Caki2 (cell line): ENCODE measurements around the gene MAP7D2. TPM values are rescaled to one million over a fixed set of nuclear protein-coding genes. Genes with fewer than 3 reads are reported as not detected.
"Not testable (repeated sequence)": the region's sequence is repeated elsewhere in the genome, so short reads cannot be mapped to it uniquely, and the experiment has no call there.

Experiments used
- DNase-seq: peaks from one replicate; pipeline ENCODE4 v3.0.0-alpha.2; 2015; ENCODE audit warnings: low read depth
- in situ Hi-C: cut with HindIII; loops from 2 replicates; pipeline ENCODE4 v1.10.0; 2016; ENCODE audit warnings: low sequenced_read_pairs, low pct_unique_long_range_greater_than_20kb, mixed read lengths
- total RNA-seq: library from RNA; depleted of rRNA; stranded (reverse); fragments of >200 nt; shearing (Covaris generic); gene quantifications from 2 replicates; pipeline ENCODE4 v1.2.3, GENCODE V29; 2014; ENCODE audit warnings: low replicate concordance; rRNA removed

The MAP7D2 gene
- 0.03 and 1.6 TPM in 2 replicates for total RNA-seq

DNA sequence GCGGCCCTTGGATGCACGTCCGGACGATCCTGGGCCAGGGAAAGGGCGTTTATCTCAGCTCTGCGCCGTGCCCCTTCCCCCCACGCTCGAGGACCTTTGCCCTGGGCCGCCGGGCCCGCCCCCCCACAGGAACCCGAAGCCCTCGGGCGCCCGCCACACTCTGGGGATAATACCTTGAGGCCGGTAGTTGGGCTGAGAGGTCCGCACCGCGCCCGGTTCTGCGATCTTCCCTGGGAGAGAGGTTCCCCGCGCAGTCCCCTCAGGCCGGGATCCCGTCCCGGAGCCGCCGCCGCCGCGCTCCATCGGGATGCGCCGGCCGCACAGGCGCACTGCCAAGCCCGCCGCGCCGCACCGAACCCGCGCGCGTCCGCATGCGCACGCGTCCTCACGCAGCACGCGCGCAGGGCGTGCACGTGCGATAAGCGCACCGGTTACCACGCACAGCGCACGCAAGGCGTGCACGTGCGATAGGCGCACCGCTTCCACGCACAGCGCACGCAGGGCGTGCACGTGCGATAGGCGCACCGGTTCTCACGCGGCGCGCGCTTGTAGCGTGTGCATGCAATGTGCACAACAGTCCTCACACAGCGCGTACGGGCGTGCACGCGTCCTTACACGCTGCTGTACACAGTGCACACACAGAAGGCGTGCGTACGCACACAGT, at the start of gene MAP7D2:
MAP7D2 (minus strand) TSS at position 331 of the 664 bp plus-strand sequence; CDS start at position 303, 28 bp downstream.
- in situ Hi-C loops = no loop called here
- DNase-seq = no peak

DNA sequence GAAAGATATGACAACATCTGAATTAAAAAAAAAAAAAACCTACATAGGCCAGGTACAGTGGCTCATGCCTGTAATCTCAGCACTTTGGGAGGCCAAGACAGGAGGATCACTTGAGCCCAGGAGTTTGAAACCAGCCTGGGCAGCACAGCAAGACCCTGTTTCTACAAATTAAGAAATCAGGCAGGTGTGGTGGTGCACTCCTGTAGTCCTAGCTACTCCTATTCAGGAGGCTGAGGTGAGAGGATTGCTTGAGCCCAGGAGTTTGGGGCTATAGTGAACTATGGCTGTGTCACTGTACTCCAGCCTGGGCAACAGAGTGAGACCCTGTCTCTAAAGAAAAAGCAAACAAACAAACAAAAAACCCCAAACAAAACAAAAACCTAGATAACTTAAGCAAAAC, 45.8 kb upstream of the MAP7D2 start:
- DNase-seq, in situ Hi-C loops: not testable (repeated sequence)

DNA sequence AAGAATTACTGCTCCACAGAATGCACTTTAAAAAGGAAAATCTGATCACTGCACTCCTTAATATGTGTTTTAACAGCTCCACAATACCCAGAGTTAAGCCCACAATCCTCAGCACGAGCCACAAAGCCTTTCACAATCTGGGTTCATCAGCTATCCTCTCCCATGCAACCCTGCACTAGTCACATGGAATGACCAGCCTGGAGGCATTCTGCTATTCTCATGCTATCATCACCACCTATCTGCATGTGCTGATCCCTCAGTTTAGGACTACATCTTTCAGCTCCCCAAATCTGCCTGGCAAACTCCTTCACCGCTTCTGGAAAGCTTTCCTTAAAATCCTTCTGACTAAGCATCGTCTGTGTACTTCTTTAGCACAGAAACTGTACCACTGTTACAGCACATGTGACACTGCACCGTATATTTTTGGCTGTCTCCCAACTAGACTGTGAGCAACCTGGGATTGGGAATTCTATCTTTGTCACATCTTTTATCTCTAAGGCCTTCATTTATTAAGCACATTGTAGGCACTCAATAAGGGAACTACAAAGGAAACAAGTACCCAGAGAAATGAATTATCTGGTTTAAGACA, 43.2 kb upstream of the MAP7D2 start:
- in situ Hi-C loops = no loop called here
- no peak for DNase-seq

DNA sequence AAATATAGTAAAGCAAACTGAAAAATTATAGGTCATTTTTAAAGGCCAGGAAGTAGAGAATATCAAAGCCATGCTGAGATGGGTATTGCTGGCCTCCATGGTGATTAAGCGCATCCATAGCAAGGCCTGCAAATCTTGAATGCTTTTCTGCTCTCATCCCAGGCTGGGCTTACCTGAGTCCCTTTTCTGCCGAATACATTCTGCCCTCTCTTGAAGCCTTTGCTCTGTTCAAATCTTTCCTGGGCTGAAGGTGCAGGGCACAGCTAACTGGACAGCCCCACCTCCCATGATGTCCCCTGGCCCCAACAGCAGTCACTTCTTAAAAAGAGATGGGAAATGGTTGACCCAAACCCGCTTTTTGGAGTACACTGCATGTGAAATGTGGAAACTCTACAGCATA, 35.0 kb upstream of the MAP7D2 start:
- in situ Hi-C loops = no loop called here

DNA sequence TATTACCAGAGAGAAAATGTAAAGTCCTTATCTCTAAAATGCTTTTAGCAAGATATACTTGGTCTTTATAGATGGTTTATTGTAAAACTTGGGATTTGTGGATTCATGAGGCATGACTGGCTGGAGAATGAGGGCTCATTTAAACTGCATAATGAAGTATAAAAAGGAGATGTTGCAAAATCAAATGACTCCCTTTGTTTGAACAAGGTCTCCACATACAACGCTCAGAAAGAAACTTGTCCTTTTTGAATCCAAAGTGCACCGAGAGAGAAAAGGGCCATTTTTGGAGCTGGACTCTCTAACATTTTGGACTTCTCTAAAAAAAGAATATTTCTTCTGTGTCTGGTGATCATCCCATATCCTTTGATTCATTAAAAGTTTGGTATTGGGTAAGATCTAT, 32.6 kb upstream of the MAP7D2 start:
- in situ Hi-C loops = no loop called here
- no peak for DNase-seq

More for the DNA sequence above, 35.0 kb upstream of the MAP7D2 start:
- no peak for DNase-seq

DNA sequence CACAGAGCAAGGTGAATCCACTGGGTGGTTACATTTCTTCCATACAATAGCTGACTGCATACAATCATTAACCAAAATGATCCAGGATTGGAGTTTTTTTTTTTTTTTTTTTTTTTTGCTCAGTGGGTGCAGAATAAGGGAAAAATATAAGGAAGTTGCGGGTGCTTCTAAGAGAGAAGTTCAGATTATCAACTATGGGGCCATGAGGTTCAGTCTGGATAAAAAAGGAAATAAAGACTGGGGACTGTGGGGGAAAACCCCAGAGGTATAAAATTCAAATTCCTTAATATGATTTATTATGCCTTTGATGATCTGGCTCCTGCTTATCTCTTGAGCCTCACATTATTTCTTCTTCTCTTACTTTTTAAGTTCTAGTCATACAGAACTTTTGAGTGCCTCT, 30.9 kb upstream of the MAP7D2 start:
- in situ Hi-C loops = no loop called here
- DNase-seq = peak; percentile 15

DNA sequence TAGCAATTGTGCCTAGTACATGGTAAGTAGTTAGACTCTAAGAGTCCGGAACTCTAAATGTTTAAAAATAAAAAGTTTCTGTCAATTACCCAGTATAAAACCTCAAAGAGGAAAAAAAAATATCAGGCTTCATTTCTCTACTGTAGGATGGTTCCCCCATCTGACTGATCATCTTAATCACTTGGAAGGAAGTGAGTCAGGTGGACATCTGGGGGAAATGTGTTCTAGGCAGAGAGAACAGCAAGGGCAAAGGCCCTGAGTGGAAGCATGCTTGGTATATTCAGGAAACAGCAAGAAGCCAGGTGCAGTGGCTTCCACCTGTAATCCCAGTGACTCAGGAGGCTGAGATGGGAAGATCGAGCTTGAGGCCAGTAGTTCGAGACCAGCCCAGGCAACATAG, 27.8 kb upstream of the MAP7D2 start:
- in situ Hi-C loops = no loop called here
- no peak for DNase-seq

DNA sequence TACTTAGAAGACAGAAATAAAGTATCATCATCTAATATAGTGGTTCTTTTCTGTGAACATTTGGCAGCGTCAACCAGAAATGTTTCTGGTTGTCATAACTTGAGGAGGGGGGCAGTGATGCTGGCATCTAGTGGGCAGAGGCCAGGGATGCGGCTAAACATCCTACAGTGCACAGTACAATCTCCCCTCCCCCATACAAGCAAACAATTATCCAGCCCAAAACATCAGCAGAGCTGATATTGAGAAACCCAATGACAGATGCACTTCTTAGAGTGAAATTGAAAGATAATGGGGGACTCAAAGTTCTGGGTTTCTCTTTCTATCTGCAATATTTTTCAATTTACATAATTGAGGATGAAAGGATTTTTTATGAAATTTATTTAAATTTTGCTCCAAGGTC, 26.9 kb upstream of the MAP7D2 start:
- in situ Hi-C loops = no loop called here
- DNase-seq = no peak

DNA sequence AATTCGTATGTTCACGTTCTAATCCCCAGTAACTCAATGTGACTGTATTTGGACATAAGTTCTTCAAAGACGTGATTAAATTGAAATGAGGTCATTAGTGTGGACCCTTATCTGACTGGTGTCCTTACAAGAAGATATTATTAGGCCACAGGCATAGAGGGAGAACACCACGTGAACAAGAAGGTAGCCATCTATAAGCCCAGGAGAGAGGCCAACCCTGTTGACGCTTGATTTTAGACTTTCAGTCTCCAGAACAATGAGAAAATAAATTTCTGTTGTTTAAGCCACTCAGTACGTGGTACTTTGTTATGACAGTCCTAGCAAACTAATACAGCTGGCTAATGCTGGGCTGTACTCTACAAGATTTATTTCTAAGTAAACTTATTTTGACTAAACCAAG, 26.4 kb upstream of the MAP7D2 start:
- in situ Hi-C loops = no loop called here
- DNase-seq = no peak

DNA sequence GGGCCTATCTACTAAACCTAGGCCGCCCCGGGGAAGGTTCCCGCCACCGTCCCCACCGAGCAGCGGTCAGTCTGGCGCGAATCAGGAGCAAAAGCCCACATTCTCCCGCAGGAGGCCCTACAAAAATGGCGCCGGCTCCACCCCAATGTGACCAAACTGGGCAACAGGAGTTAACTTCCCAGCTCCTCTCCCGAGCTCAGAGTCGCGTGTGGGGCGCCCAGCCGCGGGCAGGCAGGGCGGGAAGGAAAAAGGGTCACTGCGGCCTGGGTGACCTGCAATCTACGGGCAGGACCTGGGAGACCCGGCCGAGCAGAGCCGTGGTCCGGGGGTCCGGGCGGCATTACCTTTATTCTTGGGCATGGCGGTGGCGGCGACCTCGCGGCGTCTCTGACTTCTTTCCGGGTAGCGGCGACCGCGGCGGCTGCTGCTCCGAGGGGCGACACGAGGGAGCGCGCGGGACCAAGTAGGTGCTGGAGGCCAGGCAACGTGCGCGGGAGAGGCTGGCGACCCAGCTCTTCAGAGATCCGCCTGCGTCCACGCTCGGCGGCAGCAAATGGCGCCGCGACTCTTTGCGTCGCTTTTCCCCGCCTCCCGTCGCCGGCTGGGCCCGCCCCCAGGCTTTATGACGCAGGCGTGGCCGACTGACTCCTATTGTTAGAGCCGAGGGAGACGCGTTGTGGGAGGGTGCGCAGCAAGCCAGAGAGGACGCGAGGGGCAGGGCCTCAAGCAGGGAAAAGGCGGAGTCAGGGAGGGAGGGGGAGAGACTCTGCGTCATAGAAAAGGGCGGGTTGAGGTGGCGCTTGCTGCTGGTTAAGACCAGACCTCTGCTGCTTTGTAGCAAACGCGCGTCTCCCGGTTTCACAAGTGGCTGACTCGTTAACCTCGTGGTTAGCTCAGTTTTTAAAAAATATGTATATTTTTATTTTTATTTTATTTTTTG, 24.8 kb upstream of the MAP7D2 start, which contains the start of gene EIF1AX:
EIF1AX (minus strand) TSS at position 558 of the 940 bp plus-strand sequence; CDS start at position 360, 198 bp downstream.
- DNase-seq = peak; percentile 98
- in situ Hi-C loops = no loop called here

DNA sequence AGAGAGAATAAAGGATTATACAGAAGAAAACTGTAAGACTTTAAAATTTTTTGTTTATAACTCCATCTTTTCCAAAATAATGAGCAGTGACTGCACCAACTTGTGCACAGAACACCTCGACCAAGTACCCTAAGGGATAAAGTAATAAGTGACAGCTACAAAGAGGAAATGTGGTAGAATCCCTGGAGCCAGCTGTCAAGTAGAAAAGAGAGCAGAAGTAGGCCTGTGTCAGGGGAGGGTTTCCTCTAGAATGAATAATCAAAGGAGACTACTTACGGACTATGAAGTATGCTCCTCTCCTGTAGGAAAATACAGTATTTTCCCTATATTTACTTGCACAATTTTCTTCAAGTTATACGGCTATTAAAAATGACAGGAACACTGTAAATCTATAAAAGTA, 23.7 kb upstream of the MAP7D2 start:
- in situ Hi-C loops = no loop called here
- DNase-seq = no peak

DNA sequence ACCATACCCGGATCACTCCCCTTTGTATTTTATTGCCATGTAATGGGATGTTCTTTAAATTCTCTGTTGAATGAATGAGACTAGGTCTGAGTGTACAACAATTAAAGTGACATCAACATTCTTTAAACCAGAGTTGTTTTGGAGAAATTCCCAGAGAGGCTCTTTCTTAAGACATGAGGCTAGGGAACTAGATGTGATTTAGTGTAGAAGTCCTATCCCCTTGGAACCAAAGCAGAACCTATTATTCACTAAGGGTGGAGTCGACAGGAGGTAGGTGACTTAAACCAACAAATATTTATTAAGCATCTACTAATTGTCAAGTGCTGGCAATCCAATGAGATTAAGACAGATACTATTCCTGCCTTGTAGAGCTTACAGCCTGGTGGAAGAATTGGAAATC, 23.3 kb upstream of the MAP7D2 start:
- in situ Hi-C loops = no loop called here
- no peak for DNase-seq

DNA sequence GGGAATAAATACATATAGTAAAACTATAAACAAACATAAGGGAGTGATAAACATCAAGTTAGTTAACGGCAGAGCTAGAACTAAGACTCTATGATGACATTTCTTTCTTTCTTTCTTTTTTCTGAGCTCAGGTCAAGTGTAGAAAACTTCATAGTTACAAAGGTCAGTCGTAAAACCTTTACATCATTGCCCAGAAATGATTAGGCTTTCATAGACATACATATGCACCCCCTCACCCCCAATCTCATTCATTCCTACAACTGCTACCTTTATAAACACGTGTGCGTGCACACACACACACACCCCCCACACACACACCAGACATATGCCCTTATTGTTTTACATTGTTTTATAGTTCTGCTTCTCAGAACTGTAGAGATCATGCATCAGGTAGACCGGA, 19.2 kb upstream of the MAP7D2 start:
- in situ Hi-C loops = no loop called here
- DNase-seq = no peak

DNA sequence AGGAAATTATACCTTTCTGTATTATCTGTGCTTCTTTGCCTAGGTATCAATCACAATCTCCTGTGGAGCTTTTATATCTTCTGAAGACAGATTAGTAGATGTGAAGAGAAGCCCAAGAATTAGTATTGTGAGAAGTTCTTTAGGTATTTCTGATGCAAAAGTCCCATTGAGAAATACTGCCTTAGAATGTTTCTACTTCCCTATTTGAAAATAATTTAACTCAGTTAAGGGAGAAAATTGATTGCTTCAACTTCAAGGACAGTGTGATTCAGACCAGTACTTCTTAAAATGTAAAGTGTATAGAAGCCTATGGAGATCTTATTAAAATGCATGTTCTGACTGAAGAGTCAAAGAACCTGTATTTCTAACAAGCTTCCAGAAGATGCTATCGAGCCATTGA, 16.0 kb upstream of the MAP7D2 start:
- DNase-seq = no peak
- in situ Hi-C loops = no loop called here

DNA sequence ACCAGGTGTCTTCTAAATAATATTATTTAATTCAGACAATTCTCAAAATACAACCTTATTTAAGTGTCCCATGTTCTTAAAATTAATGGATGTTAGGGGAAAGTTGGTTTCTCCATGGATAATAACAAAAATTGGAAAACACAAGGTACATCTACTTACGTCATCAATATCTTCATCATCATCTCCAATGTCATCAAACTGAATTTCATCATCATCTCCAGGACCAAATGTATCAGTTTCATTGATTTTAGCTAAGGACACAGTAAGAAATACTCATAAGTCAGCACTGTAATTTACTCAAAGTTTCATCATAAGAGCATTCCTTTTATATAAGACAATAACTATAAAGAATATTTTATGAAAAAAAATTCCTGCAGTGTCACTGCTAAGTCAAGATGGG, 13.7 kb upstream of the MAP7D2 start:
- in situ Hi-C loops = no loop called here
- DNase-seq = no peak

DNA sequence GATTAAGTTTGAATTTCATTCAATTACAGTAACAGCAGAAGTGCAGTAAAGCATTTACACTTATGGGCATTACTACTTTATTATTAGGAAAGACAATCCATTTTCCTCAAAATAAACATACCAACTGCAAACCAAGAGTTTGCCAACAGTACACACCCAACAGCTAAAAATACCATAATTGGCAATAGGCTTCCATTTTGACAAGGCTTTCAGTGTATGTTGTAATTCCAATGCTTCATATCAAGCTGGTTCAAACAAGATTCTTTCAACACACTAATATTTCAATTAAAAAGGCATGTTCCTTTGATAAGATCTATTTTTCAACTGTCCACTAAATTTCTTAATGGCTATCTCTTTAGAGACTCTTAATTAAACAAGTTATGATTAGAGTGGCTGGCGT, 12.8 kb upstream of the MAP7D2 start:
- DNase-seq = no peak
- in situ Hi-C loops = no loop called here

DNA sequence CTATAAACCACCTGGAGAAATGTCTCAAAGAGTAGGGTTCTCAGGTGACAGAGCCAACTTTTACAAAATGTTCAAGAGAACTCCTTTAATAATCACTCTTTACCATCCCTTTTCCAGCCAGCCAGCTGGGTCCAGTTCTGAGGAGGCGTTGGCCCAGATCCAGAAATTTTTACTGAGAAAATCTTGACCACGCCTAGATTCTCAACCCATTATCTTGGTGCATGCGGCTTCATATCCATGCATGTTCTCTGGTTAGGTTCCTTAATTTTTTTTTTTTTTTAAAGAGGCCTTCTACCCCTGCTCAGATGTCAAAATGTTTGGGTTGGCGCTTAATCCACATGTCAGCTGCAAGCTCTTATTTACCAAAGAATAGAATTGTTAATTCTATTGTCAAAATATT, 12.0 kb upstream of the MAP7D2 start:
- in situ Hi-C loops = no loop called here
- no peak for DNase-seq

DNA sequence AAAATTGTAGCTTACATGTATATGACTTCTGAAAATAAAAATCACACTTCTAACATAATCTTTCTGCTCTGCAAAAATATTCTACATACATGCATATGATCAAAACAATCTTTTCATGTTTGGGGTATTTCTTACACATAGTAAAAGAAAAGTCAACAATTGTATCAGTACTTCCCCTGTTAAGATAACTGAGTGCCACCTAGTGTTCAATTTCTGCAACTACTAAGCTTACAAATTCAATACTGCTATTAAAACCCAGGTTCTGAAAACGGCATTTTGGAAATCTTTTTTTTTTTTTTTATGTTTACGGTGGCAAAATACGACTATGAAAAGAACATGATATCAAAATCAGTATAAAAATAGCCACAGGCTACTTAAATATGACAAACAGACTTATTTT, 10.7 kb upstream of the MAP7D2 start:
- in situ Hi-C loops, DNase-seq: not testable (repeated sequence)

DNA sequence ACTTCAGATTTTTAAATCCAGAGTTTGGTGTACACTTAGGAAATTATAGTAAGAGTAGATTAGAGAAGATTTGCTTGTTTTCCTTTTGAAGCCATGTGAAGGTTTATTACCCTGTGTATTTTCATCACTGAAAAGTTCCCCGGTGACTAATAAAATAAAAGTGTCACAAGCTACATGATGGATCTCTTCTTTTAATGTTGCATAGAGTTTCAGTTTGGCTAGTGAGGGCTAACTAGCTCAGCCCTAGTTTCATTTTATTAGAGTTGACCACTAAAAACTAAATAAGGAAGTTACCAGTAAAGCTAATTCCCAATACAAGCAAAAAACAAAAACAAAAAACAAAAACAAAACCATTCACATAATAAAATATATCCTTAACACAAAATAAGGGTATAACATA, 10.1 kb upstream of the MAP7D2 start:
- in situ Hi-C loops, DNase-seq: not testable (repeated sequence)
